LNCaP clone FGC (cell line): ENCODE results near the gene LYRM4.
"Not testable (repeated sequence)": the region's sequence is repeated elsewhere in the genome, so short reads cannot be mapped to it uniquely, and the experiment has no call there.

Experiments
- DNase-seq: peaks from one replicate; pipeline ENCODE4 v3.0.0-alpha.2; 2011; ENCODE audit warnings: low read depth
- H3K4me3 ChIP-seq: 2 replicates; pipeline ENCODE4 v1.5.1; 2011; ENCODE audit warnings: mild to moderate bottlenecking, low read depth, low read length, control low read depth
- CTCF ChIP-seq: IDR thresholded peaks from 2 replicates; pipeline ENCODE4 v1.5.1; 2012; ENCODE audit warnings: mild to moderate bottlenecking; ENCODE audit not compliant: control insufficient read depth, insufficient read depth; ENCODE audit errors: extremely low read depth

The LYRM4 gene

GRCh38 chr6:5063617-5064016 is 197.1 kb downstream of the LYRM4 start:
- no peak for TF ChIP-seq CTCF
- no peak for DNase-seq
- no peak overlapping the region for H3K4me3 ChIP-seq

- DNase-seq = no peak
- no peak overlapping the region for H3K4me3 ChIP-seq
- no peak for TF ChIP-seq CTCF
Measured at GRCh38 chr6:5061152-5061551, 199.6 kb downstream of the LYRM4 start.

GRCh38 chr6:5060439-5060838 is 200.3 kb downstream of the LYRM4 start:
- DNase-seq, H3K4me3 ChIP-seq: not testable (repeated sequence)

GRCh38 chr6:5059036-5059896 is 201.5 kb downstream of the LYRM4 start:
- TF ChIP-seq CTCF = no peak
- H3K4me3 ChIP-seq = no peak overlapping the region
- peak; percentile 21 for DNase-seq
